Lower leg skin (tissue), 3 donors: Measurements from ENCODE around the gene FFAR4.

Experiments
- CTCF ChIP-seq, 3 donors: fragments of 450-650 bp; IDR thresholded peaks; one replicate each; pipeline ENCODE4 v1.5.1; 2016; ENCODE audit warnings: antibody characterized with exemption in 3 of 3, mild to moderate bottlenecking in 3 of 3, moderate library complexity in 2 of 3
- POLR2A ChIP-seq, 2 donors: fragments of 450-650 bp; IDR thresholded peaks; one replicate each; pipeline ENCODE4 v1.6.1; 2016 to 2017; ENCODE audit warnings: antibody characterized with exemption in 2 of 2, mild to moderate bottlenecking in 1 of 2, moderate library complexity in 1 of 2

DNA sequence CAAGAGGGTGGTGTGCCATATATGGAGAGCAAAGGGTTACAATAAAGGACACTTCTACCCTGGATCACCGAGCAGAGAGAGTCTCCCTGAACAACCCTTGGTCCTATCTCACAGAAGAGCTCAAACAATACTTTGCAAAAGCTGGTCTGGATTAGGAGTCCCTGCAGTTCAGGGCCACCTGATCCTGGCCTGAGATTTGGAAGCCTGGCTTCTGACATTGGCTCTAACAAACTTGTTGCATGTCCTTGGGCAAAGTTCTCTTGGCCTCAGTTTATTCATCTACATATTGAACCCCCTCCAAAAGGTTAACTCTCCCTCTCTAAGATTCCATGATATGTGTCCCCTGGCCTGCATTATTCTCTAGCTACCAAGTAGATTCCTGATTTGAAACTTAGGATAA is 32.9 kb downstream of the FFAR4 start:
- no peak for TF ChIP-seq CTCF (IDR thresholded peaks at IDR 0.05)
- no peak for TF ChIP-seq POLR2A (IDR thresholded peaks at IDR 0.05)
